ENCODE results near the gene CCR9. TPM values are rescaled to one million over a fixed set of nuclear protein-coding genes. Genes with fewer than 3 reads are reported as not detected.

CCR9 gene
- total RNA-seq: 10 to 100 TPM in 1 of 5 donors, 1 to 10 TPM in 4; 2.1 to 10.0 (median 4.2) TPM
- 6.7 TPM for total RNA-seq (2013)
- total RNA-seq: 0 to 19.2 (median 3.6) reads per million in 29 experiments

DNA sequence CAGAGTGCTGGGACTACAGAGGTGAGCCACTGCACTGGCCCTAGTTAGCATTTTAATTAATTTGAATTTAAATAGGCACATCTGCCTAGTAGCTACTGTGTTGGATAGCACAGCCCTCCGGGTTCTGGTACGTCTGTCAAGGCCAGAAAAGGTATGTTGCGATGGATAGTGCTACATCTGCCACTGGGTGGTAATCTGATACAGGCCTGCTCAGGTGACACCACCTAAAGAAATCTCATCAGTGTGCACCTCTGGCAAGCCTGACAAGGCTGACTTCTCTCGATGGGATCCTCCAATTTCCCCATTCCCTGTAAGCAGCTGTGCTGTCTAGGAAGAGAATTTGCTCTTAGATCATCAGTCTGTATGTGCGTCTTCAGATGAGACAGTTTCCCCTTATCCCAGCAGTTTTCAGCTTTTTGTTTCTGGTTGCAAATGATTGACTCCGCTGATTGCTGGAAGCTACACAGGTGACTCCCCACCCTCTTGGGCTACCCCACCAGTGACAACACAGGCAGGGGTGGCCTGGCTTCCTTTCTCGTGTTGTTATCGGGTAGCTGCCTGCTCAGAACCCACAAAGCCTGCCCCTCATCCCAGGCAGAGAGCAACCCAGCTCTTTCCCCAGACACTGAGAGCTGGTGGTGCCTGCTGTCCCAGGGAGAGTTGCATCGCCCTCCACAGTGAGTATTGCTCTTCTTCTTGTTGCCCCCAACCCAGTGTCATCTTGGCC lies at the start of gene CCR9:
Gene CCR9, plus strand, starts transcription at position 565 of the 727 bp plus-strand sequence. CDS start 8,391 bp downstream, outside the sequence.
- Mint-ChIP-seq H3K27me3 (peaks cover 0 to 11% of the 10 kb centered on the region in 2 donors), H3K4me1 (peaks cover 30 to 44% (median 44%) of the 10 kb centered on the region in 3 donors), H3K27ac (peak within 1 kb of the TSS in 1 of 2 donors; percentile 69), H3K9me3 (no peaks in the 10 kb centered on the region), H3K36me3 (no peaks in the 10 kb centered on the region), H3K4me3 (peak within 1 kb of the TSS; percentile 6 to 62 (median 35))
- no peaks in the 10 kb centered on the region for H3K27me3 ChIP-seq (replicated peaks in 1 of 2; ENCODE audit: control insufficient read depth in 2 of 2, extremely low read depth in 1 of 2, insufficient read depth in 2 of 2, low read length in 1 of 2)
- peak; percentile 22 to 83 (median 62) for ATAC-seq (replicated peaks in 1 of 4)
- H3K9me3 ChIP-seq: no peaks in the 10 kb centered on the region
- peaks cover 12 to 50% of the 10 kb centered on the region in 2 experiments for H3K4me1 ChIP-seq (ENCODE audit: control insufficient read depth in 1 of 2, extremely low read depth in 1 of 2, insufficient read depth in 2 of 2, low read length in 2 of 2)
- DNase-seq: peak in 10 of 35 experiments; percentile 9 to 35 (median 20)
- H3K36me3 ChIP-seq (ENCODE audit: control insufficient read depth in 2 of 2, extremely low read depth in 1 of 2, insufficient read depth in 1 of 2, low read length in 1 of 2): no peaks in the 10 kb centered on the region
- peak within 1 kb of the TSS in 1 of 2 donors; percentile 57 for H3K4me3 ChIP-seq (ENCODE audit: control insufficient read depth in 1 of 2, extremely low read depth in 1 of 2, low read length in 1 of 2)
- WGBS (ENCODE audit: insufficient coverage): 84% methylated on average over 8 of the region's 9 CpGs
- CTCF ChIA-PET: no interaction called here
- POLR2A ChIA-PET: no interaction called here
- H3K27ac ChIP-seq (ENCODE audit: low read length): no peak within 1 kb of the TSS

DNA sequence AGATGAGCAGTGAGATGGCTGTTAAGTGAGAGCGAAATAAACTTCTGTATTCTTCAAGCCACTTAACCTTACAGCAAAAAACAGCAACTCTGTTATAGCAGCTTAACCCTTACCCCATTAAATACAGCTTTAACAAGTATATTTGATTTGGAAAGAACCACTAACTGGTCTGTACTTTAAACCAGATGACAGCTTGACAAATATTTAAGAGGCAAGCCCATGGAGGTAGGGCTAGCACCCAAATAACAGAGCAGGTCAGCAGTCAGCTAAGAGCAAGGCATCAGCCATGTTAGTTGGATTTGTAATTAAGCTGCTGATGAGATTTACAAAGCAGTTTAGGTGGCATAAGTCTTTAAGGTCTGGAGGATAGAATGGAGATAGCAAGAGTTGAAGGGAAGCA lies 47.9 kb upstream of the CCR9 start:
- Histone ChIP-seq H3K4me3 (ENCODE audit: control insufficient read depth in 1 of 2, extremely low read depth in 1 of 2, low read length in 1 of 2) (no peak overlapping the region), H3K4me1 (ENCODE audit: control insufficient read depth in 1 of 2, extremely low read depth in 1 of 2, insufficient read depth in 2 of 2, low read length in 2 of 2) (peaks cover 13 to 17% of the 10 kb centered on the region in 2 experiments), H3K9me3 (no peaks in the 10 kb centered on the region), H3K27me3 (replicated peaks in 1 of 2; ENCODE audit: control insufficient read depth in 2 of 2, extremely low read depth in 1 of 2, insufficient read depth in 2 of 2, low read length in 1 of 2) (no peaks in the 10 kb centered on the region), H3K27ac (ENCODE audit: low read length) (no peak overlapping the region), H3K36me3 (ENCODE audit: control insufficient read depth in 2 of 2, extremely low read depth in 1 of 2, insufficient read depth in 1 of 2, low read length in 1 of 2) (peaks cover 0 to 10% of the 10 kb centered on the region in 2 donors)
- H3K36me3 Mint-ChIP-seq: peaks cover 40% of the 10 kb centered on the region
- ATAC-seq (replicated peaks in 1 of 4) (no peak), DNase-seq (no peak)
- ChIA-PET POLR2A (interaction anchor here in 1 of 2 donors (0.7 kb wide), 1 partner anchor 1453 kb away, joined by 3 read pairs; no protein-coding TSS in a partner anchor), CTCF (no interaction called here)
- WGBS (ENCODE audit: insufficient coverage): no CpG with 5 or more reads among the region's 1 CpG
- H3K4me3 Mint-ChIP-seq: no peak overlapping the region
- H3K4me1 Mint-ChIP-seq: peaks cover 24 to 27% (median 27%) of the 10 kb centered on the region in 3 donors
- no peaks in the 10 kb centered on the region for H3K27me3 Mint-ChIP-seq
- no peak overlapping the region for H3K27ac Mint-ChIP-seq
- no peaks in the 10 kb centered on the region for H3K9me3 Mint-ChIP-seq

- H3K4me1 ChIP-seq (ENCODE audit: control insufficient read depth in 1 of 2, extremely low read depth in 1 of 2, insufficient read depth in 2 of 2, low read length in 2 of 2): peaks cover 13 to 17% of the 10 kb centered on the region in 2 experiments
- H3K9me3 Mint-ChIP-seq: no peaks in the 10 kb centered on the region
- WGBS (ENCODE audit: insufficient coverage): 6% methylated on average over 3 of the region's 15 CpGs
- peaks cover 25% of the 10 kb centered on the region for H3K36me3 Mint-ChIP-seq
- peak overlapping the region; percentile 95 to 96 (median 96) for H3K4me3 Mint-ChIP-seq
- ChIA-PET CTCF (interaction anchor here in 1 of 2 donors (0.6 to 1.3 kb wide), 2 partner anchors 24 to 88 kb away, joined by 3 to 6 read pairs; no protein-coding TSS in a partner anchor), POLR2A (interaction anchor here in 1 of 2 donors (0.6 kb wide), 2 partner anchors 34 to 263 kb away, joined by 3 read pairs; no protein-coding TSS in a partner anchor)
- no peaks in the 10 kb centered on the region for H3K9me3 ChIP-seq
- H3K4me3 ChIP-seq (ENCODE audit: control insufficient read depth in 1 of 2, extremely low read depth in 1 of 2, low read length in 1 of 2): peak overlapping the region; percentile 75 to 84
- ATAC-seq (replicated peaks in 1 of 4) (peak; percentile 47 to 50 (median 48)), DNase-seq (peak in 16 of 35 experiments; percentile 2 to 42 (median 18))
- H3K4me1 Mint-ChIP-seq: peaks cover 24 to 37% (median 27%) of the 10 kb centered on the region in 3 donors
- H3K27ac ChIP-seq (ENCODE audit: low read length): peak overlapping the region; percentile 75
- H3K36me3 ChIP-seq (ENCODE audit: control insufficient read depth in 2 of 2, extremely low read depth in 1 of 2, insufficient read depth in 1 of 2, low read length in 1 of 2): no peaks in the 10 kb centered on the region
- H3K27me3 ChIP-seq (replicated peaks in 1 of 2; ENCODE audit: control insufficient read depth in 2 of 2, extremely low read depth in 1 of 2, insufficient read depth in 2 of 2, low read length in 1 of 2): no peaks in the 10 kb centered on the region
- H3K27me3 Mint-ChIP-seq: no peaks in the 10 kb centered on the region
- peak overlapping the region; percentile 92 for H3K27ac Mint-ChIP-seq
Observed at GRCh38 chr3:45841420-45841756, 45.0 kb upstream of the CCR9 start.

DNA sequence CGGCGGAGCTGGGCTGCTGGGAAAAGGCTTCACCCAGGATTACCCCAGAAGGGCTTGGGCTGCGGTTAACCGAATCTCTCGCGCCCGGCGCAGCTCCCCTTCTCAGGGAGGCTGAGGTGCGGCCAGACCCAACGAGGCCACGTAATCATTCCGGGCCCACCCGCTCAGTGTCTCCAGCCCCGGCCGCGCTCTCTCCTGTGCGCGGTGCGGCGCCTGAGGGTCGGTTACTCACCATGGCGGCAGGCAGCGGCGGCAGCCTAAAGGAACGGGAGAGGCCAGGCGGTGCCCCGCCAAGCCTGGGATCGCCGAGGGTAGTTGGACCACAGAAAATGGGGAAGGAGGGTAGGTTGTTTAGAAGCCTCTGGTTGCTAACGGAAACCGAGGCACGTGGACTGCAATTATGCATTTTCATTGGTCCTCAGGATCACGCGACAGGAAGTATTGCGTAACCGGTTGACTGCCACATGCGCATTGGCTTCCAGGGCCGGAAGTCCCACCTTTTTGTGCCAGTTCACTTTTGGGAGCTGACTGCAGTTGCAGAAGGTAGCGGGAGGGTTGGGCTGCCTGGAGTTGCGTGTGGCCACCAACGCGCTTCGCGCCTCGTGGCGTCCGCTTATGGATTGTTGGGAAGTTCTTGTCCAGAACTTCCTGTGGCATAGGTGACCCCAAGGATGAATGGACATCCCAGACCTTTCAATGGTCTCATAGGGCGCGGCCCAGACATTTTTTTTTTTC lies 44.4 kb upstream of the CCR9 start, which contains the start of gene LZTFL1:
Gene LZTFL1, minus strand, starts transcription at position 363 of the 735 bp plus-strand sequence. Its CDS starts 128 bp downstream, at position 235.
- Mint-ChIP-seq H3K9me3 (no peaks in the 10 kb centered on the region), H3K4me1 (peaks cover 24 to 37% (median 27%) of the 10 kb centered on the region in 3 donors), H3K27me3 (peaks cover 0 to 3% of the 10 kb centered on the region in 2 donors), H3K4me3 (peak within 1 kb of the TSS; percentile 95 to 96 (median 96)), H3K36me3 (peaks cover 20% of the 10 kb centered on the region), H3K27ac (peak within 1 kb of the TSS; percentile 92)
- Histone ChIP-seq H3K4me1 (ENCODE audit: control insufficient read depth in 1 of 2, extremely low read depth in 1 of 2, insufficient read depth in 2 of 2, low read length in 2 of 2) (peaks cover 13 to 17% of the 10 kb centered on the region in 2 experiments), H3K27me3 (replicated peaks in 1 of 2; ENCODE audit: control insufficient read depth in 2 of 2, extremely low read depth in 1 of 2, insufficient read depth in 2 of 2, low read length in 1 of 2) (no peaks in the 10 kb centered on the region), H3K9me3 (no peaks in the 10 kb centered on the region), H3K27ac (ENCODE audit: low read length) (peak within 1 kb of the TSS; percentile 75), H3K4me3 (ENCODE audit: control insufficient read depth in 1 of 2, extremely low read depth in 1 of 2, low read length in 1 of 2) (peak within 1 kb of the TSS; percentile 75 to 84), H3K36me3 (ENCODE audit: control insufficient read depth in 2 of 2, extremely low read depth in 1 of 2, insufficient read depth in 1 of 2, low read length in 1 of 2) (no peaks in the 10 kb centered on the region)
- POLR2A ChIA-PET: interaction anchor here (0.6 to 1.5 kb wide), 3 partner anchors 23 to 223 kb away, joined by 3 to 4 read pairs (median 4); no protein-coding TSS in a partner anchor
- WGBS (ENCODE audit: insufficient coverage): 2% methylated on average over 47 of the region's 49 CpGs
- DNase-seq (peak; percentile 72 to 96 (median 87)), ATAC-seq (replicated peaks in 1 of 4) (peak; percentile 90 to 96 (median 94))
- CTCF ChIA-PET: interaction anchor here (0.5 to 1.3 kb wide), 4 partner anchors 23 to 331 kb away, joined by 4 to 6 read pairs (median 5); no protein-coding TSS in a partner anchor

- Mint-ChIP-seq H3K36me3 (peaks cover 13% of the 10 kb centered on the region), H3K4me1 (peaks cover 24 to 37% (median 27%) of the 10 kb centered on the region in 3 donors), H3K27me3 (peaks cover 0 to 5% of the 10 kb centered on the region in 2 donors), H3K4me3 (peak overlapping the region; percentile 95 to 96 (median 96)), H3K9me3 (no peaks in the 10 kb centered on the region), H3K27ac (no peak overlapping the region)
- ATAC-seq (replicated peaks in 1 of 4) (no peak), DNase-seq (no peak)
- WGBS (ENCODE audit: insufficient coverage): 92% methylated on average over 4 of the region's 9 CpGs
- Histone ChIP-seq H3K4me3 (ENCODE audit: control insufficient read depth in 1 of 2, extremely low read depth in 1 of 2, low read length in 1 of 2) (no peak overlapping the region), H3K36me3 (ENCODE audit: control insufficient read depth in 2 of 2, extremely low read depth in 1 of 2, insufficient read depth in 1 of 2, low read length in 1 of 2) (no peaks in the 10 kb centered on the region), H3K4me1 (ENCODE audit: control insufficient read depth in 1 of 2, extremely low read depth in 1 of 2, insufficient read depth in 2 of 2, low read length in 2 of 2) (peaks cover 13 to 17% of the 10 kb centered on the region in 2 experiments), H3K9me3 (no peaks in the 10 kb centered on the region), H3K27ac (ENCODE audit: low read length) (no peak overlapping the region), H3K27me3 (replicated peaks in 1 of 2; ENCODE audit: control insufficient read depth in 2 of 2, extremely low read depth in 1 of 2, insufficient read depth in 2 of 2, low read length in 1 of 2) (no peaks in the 10 kb centered on the region)
- CTCF ChIA-PET: interaction anchor here (0.5 to 0.9 kb wide), 3 partner anchors 22 to 805 kb away, joined by 3 to 4 read pairs (median 3); no protein-coding TSS in a partner anchor
- POLR2A ChIA-PET: interaction anchor here (0.6 to 1.5 kb wide), 4 partner anchors 12 to 222 kb away, joined by 3 to 4 read pairs (median 4); no protein-coding TSS in a partner anchor
Observed at GRCh38 chr3:45842851-45843625, 43.3 kb upstream of the CCR9 start.
